ENCODE results near the gene BRAF.
A peak's percentile ranks its signal among the peaks of the same experiment; 100 is the strongest.

BRAF gene

DNA sequence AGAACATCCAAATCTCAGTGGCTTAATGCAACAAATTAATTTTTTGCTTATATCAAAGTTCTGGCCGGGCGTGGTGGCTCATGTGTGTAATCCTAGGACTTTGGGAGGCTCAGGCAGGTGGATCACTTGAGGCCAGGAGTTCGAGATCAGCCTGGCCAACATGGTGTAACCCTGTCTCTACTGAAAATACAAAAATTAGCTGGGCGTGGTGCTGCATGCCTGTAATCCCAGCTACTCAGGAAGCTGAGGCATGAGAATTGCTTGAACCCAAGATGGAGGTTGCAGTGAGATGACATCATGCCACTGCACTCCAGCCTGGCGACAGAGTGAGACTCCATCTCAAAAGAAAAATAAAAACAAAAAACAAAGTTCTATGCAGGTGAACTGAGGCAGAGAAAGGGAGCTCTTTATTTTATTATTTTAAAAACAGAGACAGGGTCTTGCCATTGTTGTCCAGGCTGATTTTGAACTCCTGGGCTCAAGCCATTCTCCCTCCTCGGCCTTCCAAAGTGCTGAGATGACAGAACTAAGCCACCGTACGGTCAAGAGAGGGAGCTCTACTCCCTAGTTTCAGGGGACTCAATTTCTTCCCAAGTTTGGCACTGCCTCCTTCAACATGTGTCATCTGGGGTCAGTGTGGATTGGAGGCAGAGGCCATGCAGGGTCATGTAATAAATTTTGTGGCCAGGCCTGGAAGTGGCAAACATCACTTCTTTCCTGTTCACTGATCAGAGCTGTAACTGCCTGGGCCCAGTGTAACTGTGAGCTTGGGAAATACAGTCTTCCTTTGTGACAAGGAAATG is 249.6 kb downstream of the BRAF start:
- TF ChIP-seq GLIS3 (CRISPR knock-in tag; IDR thresholded peaks at IDR 0.05) (no peak), ARNTL (CRISPR knock-in tag; IDR thresholded peaks at IDR 0.05; ENCODE audit: borderline replicate concordance, low read depth) (no peak), ZFP30 (CRISPR knock-in tag; IDR thresholded peaks at IDR 0.05) (no peak), ISL1 (CRISPR knock-in tag; IDR thresholded peaks at IDR 0.05) (no peak), BACH2 (CRISPR knock-in tag; IDR thresholded peaks at IDR 0.05; ENCODE audit: borderline replicate concordance) (no peak), ESRRG (CRISPR knock-in tag; IDR thresholded peaks at IDR 0.05) (no peak), RARB (CRISPR knock-in tag; IDR thresholded peaks at IDR 0.05) (no peak), SNAI2 (CRISPR knock-in tag; IDR thresholded peaks at IDR 0.05) (no peak), OSR1 (CRISPR knock-in tag; IDR thresholded peaks at IDR 0.05) (no peak), CSDC2 (CRISPR knock-in tag; IDR thresholded peaks at IDR 0.05) (no peak), ZNF565 (CRISPR knock-in tag; conservative IDR thresholded peaks at IDR 0.05; ENCODE audit: low read depth) (no peak), ZFP3 (CRISPR knock-in tag; IDR thresholded peaks at IDR 0.05) (no peak), PPARA (CRISPR knock-in tag; IDR thresholded peaks at IDR 0.05; ENCODE audit: borderline replicate concordance) (no peak)
- TF ChIP-seq, protein P1, sequence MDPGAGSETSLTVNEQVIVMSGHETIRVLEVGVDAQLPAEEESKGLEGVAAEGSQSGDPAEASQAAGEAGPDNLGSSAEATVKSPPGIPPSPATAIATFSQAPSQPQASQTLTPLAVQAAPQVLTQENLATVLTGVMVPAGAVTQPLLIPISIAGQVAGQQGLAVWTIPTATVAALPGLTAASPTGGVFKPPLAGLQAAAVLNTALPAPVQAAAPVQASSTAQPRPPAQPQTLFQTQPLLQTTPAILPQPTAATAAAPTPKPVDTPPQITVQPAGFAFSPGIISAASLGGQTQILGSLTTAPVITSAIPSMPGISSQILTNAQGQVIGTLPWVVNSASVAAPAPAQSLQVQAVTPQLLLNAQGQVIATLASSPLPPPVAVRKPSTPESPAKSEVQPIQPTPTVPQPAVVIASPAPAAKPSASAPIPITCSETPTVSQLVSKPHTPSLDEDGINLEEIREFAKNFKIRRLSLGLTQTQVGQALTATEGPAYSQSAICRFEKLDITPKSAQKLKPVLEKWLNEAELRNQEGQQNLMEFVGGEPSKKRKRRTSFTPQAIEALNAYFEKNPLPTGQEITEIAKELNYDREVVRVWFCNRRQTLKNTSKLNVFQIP (CRISPR knock-in tag; IDR thresholded peaks at IDR 0.05; ENCODE audit: borderline replicate concordance, low read depth) = no peak
- TF ChIP-seq, protein P2, sequence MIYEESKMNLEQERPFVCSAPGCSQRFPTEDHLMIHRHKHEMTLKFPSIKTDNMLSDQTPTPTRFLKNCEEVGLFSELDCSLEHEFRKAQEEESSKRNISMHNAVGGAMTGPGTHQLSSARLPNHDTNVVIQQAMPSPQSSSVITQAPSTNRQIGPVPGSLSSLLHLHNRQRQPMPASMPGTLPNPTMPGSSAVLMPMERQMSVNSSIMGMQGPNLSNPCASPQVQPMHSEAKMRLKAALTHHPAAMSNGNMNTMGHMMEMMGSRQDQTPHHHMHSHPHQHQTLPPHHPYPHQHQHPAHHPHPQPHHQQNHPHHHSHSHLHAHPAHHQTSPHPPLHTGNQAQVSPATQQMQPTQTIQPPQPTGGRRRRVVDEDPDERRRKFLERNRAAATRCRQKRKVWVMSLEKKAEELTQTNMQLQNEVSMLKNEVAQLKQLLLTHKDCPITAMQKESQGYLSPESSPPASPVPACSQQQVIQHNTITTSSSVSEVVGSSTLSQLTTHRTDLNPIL (CRISPR knock-in tag; IDR thresholded peaks at IDR 0.05; ENCODE audit: low read depth) = no peak
- TF ChIP-seq, protein P3, sequence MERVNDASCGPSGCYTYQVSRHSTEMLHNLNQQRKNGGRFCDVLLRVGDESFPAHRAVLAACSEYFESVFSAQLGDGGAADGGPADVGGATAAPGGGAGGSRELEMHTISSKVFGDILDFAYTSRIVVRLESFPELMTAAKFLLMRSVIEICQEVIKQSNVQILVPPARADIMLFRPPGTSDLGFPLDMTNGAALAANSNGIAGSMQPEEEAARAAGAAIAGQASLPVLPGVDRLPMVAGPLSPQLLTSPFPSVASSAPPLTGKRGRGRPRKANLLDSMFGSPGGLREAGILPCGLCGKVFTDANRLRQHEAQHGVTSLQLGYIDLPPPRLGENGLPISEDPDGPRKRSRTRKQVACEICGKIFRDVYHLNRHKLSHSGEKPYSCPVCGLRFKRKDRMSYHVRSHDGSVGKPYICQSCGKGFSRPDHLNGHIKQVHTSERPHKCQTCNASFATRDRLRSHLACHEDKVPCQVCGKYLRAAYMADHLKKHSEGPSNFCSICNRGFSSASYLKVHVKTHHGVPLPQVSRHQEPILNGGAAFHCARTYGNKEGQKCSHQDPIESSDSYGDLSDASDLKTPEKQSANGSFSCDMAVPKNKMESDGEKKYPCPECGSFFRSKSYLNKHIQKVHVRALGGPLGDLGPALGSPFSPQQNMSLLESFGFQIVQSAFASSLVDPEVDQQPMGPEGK (CRISPR knock-in tag; IDR thresholded peaks at IDR 0.05; ENCODE audit: borderline replicate concordance) = no peak
- ATAC-seq = peak; percentile 73

DNA sequence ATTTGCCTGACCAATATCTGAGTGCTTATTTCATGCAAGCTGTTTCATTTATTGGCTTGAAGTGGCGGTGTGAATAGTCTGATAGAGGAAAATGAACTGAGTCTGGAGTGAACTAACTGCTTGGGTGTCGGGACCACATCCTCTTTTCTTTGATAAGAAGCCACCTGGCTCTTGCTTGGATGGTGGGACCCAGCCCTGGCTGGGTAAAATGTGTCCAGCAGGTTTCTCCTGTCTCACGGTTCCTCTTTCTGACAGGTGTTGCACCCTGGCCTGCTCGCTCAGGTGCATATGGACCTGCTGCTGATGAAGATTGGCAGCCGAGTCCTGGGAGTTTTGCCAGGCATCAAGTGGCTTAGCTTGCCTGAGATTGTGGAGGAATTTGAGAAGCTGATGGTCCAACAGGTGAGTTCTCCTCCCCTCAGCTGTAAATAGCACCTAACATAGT is 250.4 kb downstream of the BRAF start:
- no peak for ATAC-seq
- TF ChIP-seq ISL1 (CRISPR knock-in tag; IDR thresholded peaks at IDR 0.05) (no peak), ZC3H10 (CRISPR knock-in tag; IDR thresholded peaks at IDR 0.05) (no peak)

DNA sequence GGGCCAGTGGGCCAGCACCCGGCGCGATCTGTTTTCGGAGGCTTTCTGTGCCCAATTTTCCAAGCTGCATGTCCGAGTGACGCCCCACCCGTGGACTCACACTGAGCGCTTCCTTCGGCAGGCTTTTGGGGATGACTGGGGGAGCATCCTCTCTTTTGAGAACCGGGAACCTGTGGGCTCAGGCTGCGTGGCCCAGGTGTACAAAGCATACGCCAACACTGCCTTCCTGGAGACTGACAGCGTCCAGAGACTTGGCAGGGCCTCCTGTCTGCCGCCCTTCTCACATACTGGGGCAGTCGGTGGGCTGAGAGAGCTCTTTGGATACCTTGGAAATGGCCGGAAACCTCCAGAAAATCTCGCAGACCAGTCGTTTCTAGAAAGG is 251.0 kb downstream of the BRAF start:
- peak; percentile 2; the same call in 1 of the 3 replicates for ATAC-seq
- TF ChIP-seq OSR1 (CRISPR knock-in tag; IDR thresholded peaks at IDR 0.05) = no peak
- no peak for TF ChIP-seq ISL1 (CRISPR knock-in tag; IDR thresholded peaks at IDR 0.05)
- TF ChIP-seq ZFP30 (CRISPR knock-in tag; IDR thresholded peaks at IDR 0.05) = no peak
- no peak for TF ChIP-seq ZNF8 (CRISPR knock-in tag; IDR thresholded peaks at IDR 0.05)
- no peak for TF ChIP-seq CSDC2 (CRISPR knock-in tag; IDR thresholded peaks at IDR 0.05)
- no peak for TF ChIP-seq ZNF70 (CRISPR knock-in tag; IDR thresholded peaks at IDR 0.05)
- TF ChIP-seq ZFP3 (CRISPR knock-in tag; IDR thresholded peaks at IDR 0.05) = no peak
- no peak for TF ChIP-seq ZC3H10 (CRISPR knock-in tag; IDR thresholded peaks at IDR 0.05)
- TF ChIP-seq ESRRG (CRISPR knock-in tag; IDR thresholded peaks at IDR 0.05) = no peak
- no peak for TF ChIP-seq SNAI2 (CRISPR knock-in tag; IDR thresholded peaks at IDR 0.05)
- no peak for TF ChIP-seq PPARA (CRISPR knock-in tag; IDR thresholded peaks at IDR 0.05; ENCODE audit: borderline replicate concordance)
- TF ChIP-seq, protein P4, sequence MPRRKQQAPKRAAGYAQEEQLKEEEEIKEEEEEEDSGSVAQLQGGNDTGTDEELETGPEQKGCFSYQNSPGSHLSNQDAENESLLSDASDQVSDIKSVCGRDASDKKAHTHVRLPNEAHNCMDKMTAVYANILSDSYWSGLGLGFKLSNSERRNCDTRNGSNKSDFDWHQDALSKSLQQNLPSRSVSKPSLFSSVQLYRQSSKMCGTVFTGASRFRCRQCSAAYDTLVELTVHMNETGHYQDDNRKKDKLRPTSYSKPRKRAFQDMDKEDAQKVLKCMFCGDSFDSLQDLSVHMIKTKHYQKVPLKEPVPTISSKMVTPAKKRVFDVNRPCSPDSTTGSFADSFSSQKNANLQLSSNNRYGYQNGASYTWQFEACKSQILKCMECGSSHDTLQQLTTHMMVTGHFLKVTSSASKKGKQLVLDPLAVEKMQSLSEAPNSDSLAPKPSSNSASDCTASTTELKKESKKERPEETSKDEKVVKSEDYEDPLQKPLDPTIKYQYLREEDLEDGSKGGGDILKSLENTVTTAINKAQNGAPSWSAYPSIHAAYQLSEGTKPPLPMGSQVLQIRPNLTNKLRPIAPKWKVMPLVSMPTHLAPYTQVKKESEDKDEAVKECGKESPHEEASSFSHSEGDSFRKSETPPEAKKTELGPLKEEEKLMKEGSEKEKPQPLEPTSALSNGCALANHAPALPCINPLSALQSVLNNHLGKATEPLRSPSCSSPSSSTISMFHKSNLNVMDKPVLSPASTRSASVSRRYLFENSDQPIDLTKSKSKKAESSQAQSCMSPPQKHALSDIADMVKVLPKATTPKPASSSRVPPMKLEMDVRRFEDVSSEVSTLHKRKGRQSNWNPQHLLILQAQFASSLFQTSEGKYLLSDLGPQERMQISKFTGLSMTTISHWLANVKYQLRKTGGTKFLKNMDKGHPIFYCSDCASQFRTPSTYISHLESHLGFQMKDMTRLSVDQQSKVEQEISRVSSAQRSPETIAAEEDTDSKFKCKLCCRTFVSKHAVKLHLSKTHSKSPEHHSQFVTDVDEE (CRISPR knock-in tag; IDR thresholded peaks at IDR 0.05) = no peak
- TF ChIP-seq, protein P5, sequence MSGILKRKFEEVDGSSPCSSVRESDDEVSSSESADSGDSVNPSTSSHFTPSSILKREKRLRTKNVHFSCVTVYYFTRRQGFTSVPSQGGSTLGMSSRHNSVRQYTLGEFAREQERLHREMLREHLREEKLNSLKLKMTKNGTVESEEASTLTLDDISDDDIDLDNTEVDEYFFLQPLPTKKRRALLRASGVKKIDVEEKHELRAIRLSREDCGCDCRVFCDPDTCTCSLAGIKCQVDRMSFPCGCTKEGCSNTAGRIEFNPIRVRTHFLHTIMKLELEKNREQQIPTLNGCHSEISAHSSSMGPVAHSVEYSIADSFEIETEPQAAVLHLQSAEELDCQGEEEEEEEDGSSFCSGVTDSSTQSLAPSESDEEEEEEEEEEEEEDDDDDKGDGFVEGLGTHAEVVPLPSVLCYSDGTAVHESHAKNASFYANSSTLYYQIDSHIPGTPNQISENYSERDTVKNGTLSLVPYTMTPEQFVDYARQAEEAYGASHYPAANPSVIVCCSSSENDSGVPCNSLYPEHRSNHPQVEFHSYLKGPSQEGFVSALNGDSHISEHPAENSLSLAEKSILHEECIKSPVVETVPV (CRISPR knock-in tag; IDR thresholded peaks at IDR 0.05) = no peak
- TF ChIP-seq BACH2 (CRISPR knock-in tag; IDR thresholded peaks at IDR 0.05; ENCODE audit: borderline replicate concordance) = no peak
- TF ChIP-seq, protein P1 (CRISPR knock-in tag; IDR thresholded peaks at IDR 0.05; ENCODE audit: borderline replicate concordance, low read depth) = no peak
- TF ChIP-seq, protein P2 (CRISPR knock-in tag; IDR thresholded peaks at IDR 0.05; ENCODE audit: low read depth) = no peak
- TF ChIP-seq RARB (CRISPR knock-in tag; IDR thresholded peaks at IDR 0.05) = no peak
- TF ChIP-seq GLIS3 (CRISPR knock-in tag; IDR thresholded peaks at IDR 0.05) = no peak
